GM18517 (cell line): ENCODE results near the gene RPL28.
"Not testable (repeated sequence)": the region's sequence is repeated elsewhere in the genome, so short reads cannot be mapped to it uniquely, and the experiment has no call there.

ENCODE experiments used
- ATAC-seq: cut with Tn5 transposase; IDR thresholded peaks from one replicate; pipeline ENCODE4 v1.9.1; 2021; ENCODE audit warnings: mild to moderate bottlenecking, moderate library complexity; ENCODE audit not compliant: unreplicated experiment

RPL28 gene

DNA sequence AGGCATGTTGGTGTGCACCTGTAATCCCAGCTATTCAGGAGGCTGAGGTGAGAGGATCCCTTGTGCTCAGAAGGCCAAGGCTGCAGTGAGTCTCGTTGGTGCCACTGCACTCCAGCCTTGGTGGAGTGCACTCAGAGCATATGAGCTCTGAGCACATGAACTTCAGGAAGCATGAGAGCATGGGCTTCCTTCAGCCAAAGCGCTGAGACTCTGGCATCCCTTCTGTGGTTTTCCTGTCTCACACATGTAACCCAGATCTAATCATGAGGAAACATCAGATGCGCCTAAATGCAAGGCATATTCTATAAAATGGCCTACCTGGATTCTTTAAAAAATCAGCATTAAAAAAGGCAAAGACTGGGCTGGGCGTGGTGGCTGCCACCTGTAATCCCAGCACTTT, 35.5 kb downstream of the RPL28 start:
- ATAC-seq: not testable (repeated sequence)

DNA sequence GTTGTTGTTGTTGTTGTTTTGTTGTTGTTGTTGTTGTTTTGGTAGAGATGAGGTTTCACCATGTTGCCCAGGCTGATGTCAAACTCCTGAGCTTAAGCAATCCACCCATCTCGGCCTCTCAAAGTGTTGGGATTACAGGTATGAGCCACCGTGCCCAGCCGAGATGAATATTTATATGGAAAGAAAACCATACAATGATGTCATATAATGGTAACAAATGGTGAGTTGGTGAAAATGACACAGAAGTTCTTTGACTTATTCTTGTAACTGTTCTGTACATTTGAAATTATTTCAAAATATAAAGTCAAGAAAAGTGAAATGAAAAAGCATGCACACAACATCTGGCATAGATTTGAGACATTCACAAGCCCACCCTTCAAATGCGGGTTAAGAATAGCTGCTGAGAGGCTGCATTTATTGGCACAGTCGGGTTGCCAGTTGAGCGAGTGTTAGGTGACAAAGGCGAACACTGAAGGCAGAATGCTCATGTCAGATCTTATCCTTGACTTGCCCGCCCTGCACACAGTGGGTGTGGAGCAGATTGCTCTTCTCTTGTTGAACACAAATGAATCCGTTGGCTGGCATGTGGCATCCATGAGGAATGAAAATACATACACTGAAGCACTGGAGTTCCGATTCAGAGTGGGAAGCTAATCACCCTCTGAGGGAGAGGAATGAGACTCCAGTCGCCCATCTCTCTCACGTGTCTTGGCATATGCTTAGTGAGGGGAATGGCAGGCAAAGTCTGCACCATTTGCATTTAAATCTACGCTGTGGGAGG, 37.7 kb downstream of the RPL28 start:
- ATAC-seq: no peak

DNA sequence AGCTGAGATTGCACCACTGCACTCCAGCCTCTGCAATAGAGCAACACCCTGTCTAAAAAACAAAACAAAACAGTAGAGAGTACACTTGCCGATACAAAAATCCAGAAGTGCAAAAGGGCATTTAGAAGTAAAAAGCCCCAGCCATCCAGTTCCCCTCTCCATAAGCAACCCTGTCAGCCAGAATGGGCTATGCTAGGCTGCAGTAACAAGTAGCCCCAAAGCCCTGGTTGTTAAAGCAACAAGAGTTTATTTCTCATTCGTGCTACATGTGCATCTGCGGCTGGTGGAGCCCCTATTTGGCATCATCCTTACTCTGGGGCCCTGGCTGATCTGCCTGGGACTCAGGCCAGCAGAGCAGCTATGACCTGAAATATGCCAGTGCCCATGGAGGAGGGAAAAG, 38.8 kb downstream of the RPL28 start:
- no peak for ATAC-seq

DNA sequence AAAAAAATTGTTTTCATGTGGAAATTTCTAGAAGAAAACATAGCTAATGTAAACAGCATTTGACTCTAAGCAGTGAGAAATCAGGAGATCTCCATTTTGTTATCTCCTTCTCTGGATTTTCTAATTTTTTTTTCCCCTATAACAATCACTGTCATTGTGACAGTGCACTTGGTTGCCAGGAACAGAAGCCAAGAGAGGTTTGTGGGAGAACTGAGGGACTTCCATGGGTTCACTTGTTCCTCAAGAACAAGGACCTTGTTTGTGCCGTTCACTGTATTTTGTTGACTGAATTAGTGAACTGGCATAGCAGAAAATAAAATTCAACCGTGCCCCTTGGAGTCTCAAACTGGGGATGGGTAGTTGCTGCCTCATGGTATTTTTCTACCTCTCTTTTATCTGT, 40.3 kb downstream of the RPL28 start:
- no peak for ATAC-seq

DNA sequence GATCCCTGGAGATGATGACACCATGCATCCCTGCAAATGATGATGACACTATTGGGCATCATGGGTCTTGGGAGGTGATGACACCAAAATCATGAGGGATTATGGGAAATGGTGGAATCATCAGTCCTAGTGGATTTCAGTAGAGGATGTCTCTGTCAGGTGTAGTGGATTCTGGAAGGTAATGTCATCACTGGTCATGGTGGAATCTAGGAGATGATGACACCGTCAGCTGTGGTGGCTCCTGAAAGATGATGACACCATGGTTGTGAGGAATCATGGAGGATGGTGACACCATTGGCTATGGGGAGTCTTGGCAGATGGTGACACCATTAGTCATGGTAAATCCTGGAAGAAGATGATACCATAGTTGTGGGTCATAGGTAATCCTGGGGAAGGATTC, 45.5 kb downstream of the RPL28 start:
- no peak for ATAC-seq

DNA sequence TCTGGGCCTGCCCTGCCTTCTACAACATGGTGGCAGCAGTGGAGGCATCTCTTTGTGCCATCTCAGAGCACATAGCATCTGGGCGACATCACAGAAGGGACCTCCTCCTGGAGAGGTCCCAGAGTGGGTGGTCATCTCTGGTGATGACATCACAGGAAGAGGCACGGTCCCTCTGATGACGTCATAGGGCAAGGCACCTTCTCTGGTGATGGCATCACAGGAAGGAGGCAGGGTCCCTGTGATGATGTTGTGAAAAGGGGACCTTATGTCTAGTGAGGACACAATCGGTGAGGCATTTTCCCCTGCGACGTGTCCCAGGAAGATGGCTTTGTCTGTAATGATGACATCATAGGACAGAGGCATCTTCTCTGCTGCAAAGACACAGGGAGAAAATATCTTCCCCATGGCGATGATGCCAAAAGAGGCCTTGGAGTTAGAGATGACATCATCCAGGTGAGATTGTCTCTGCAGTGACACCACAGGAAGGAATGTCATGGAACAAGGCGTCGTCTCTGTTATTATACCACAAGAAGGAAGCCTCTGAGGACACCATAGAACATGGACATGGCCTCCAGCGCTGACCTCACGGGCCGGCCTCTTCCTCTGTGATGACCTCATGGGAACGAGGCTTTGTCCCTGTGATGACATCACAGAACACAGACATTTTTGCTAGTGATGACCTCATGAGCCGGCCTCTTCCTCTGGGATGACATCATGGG, 46.7 kb downstream of the RPL28 start:
- no peak for ATAC-seq

DNA sequence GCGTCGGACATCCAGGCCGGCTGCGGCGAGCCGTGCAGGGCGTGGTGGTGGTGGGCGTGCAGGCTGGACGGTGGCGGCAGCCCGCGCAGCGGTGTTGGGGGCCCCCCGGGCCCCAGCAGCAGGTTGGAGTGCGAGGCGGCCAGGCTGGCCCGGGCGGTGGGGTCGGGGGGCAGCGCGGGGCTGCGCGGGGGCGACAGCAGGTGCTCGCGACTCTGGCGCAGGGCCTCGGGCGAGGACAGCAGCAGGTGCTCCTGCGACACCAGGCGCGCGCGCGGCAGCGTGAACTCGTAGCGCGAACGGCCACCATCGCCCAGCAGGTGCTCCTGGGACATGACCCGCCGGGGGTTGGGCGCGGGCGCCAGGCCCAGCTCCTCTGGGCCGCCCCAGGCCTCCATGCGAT, 47.6 kb downstream of the RPL28 start:
- ATAC-seq: no peak

DNA sequence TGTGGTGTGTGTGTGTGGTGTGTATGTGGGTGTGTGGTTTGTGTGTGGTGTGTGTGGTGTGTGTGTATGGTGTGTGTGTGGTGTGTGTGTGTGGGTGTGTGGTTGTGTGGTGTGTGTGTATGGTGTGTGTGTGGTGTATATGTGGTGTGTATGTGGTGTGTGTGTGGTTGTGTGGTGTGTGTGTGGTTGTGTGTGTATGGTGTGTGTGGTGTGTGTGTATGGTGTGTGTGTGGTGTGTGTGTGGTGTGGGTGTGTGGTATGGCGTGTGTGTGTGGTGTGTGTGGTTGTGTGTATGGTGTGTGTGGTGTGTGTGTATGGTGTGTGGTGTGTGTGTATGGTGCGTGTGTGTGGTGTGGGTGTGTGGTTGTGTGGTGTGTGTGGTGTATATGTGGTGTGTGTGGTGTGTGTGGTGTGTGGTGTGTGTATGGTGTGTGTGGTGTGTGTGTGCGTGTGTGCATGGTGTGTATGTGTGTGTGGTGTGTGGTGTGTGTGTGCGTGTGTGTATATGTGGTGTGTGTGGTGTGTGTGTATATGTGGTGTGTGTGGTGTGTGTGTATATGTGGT, 48.7 kb downstream of the RPL28 start:
- no peak for ATAC-seq

DNA sequence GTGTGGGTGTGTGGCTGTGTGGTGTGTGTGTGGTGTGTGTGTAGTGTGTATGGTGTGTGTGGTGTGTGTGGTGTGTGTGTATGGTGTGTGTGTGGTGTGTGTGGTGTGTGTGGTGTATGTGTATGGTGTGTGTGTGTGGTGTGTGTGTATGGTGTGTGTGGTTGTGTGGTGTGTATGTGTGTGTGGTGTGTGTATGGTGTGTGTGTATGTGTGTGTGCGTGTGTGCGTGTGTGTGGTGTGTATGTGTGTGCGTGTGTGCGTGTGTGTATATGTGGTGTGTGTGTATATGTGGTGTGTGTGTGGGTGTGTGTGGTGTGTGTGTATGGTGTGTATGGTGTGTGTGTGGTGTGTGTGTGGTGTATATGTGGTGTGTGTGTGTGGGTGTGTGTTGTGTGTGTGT, 49.3 kb downstream of the RPL28 start:
- no peak for ATAC-seq

DNA sequence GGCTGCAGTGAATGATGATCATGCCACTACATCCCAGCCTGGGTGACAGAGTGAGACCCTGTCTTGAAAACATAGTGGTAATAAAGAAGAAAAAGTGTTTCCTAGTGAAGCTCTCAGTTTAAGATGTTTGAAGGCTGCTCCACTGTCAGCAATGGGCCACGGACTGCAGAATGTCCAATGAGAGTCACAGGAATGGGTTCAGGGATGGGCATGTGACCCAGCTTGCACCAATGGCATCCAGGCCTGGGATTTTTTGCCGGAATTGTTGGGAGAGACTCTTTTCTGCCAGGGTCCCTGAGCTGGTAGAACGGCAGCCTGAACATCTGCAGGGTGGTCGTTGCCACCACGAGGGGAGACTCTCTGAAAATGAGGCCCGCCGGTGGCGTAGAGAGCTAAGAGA, 51.1 kb downstream of the RPL28 start:
- ATAC-seq: no peak

DNA sequence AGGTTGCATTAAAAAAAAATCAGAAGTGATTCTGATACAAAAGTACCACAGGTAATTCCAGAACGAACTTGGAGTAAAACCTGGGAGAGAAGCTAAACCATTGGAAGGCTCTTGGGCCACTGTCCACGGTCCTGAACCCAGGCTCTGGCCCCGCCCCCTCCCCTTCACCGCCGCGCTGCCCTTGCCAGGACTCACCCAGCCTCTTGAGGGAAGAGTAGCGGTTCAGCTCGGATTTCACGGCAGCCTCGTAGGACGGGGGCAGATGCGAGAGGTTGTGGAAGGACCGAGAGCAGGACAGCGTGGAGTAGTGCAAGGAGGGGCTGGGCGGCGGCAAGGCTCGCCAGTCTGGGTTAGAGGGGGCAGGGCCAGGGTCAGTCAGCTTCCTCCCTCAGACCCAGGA, 51.7 kb downstream of the RPL28 start:
- no peak for ATAC-seq

DNA sequence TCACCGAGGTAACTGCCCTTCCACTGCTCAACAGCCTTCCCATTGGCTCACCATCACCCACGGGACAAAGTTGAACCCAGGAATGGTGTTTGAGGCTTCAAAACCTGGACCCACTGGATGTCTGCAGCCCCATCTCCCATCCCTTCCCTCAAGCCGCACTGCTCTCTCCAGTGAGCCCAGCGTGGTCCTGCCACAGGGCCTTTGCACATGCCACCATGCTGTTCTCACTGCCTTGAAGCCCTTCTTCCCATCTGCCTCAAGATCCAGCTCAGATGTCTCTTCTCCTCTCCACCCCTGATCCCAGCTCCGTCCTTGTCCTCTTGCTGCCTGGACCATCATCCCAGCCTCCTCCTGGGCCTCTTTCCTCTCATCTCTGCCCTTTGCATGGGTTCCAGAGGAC, 53.3 kb downstream of the RPL28 start:
- ATAC-seq: no peak

DNA sequence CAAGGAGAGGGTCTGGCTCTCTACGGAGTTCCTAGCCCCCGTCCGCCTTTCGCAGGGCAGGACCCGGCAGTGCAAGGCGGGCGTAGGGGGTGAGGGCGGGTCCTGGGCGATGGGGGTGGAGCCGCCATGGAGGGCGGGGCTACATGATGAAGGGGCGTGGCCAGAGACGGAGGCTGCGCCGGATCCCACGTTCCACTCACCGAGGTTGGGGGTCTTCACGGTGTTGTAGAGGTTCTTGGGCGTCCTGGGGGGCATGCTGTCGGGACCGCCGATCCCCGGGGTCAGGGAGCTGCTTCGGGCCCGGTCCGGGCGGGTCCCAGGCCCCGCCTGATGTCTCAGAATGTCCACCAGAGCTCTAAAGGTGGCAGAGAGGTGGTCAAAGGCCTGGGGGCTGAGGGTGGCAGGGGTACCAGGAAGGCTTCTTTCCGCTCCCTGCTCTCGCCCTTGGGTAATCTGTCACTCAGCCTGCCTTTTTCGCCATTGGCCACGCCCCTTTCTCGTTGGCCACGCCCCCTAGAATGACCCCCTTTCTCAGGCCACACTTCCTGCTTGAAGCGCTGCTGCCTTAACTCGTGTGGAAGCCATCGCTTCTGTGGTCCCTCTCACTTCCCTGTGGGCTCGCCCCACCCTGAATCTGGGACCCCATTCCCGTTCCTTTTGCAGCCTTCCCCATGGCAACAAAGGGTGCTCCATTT, 54.8 kb downstream of the RPL28 start:
- no peak for ATAC-seq

DNA sequence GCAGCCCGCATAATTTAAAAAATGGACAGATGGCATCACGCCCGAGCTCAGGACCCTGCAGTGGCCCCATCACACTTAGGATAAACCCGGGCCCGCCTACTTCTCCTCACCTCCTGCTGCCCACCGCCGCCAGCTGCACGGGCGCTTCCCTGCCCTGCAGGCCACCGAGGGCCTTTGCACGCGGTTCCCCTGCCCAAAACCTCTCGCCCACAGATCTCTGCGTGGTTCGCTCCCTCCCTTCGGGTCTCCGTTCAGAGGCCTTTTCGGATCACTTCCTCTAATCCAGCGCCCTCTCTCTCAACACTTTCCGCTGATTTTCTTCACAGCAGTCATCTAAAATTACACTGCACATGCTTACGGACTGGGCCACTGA, 55.6 kb downstream of the RPL28 start:
- ATAC-seq: no peak

DNA sequence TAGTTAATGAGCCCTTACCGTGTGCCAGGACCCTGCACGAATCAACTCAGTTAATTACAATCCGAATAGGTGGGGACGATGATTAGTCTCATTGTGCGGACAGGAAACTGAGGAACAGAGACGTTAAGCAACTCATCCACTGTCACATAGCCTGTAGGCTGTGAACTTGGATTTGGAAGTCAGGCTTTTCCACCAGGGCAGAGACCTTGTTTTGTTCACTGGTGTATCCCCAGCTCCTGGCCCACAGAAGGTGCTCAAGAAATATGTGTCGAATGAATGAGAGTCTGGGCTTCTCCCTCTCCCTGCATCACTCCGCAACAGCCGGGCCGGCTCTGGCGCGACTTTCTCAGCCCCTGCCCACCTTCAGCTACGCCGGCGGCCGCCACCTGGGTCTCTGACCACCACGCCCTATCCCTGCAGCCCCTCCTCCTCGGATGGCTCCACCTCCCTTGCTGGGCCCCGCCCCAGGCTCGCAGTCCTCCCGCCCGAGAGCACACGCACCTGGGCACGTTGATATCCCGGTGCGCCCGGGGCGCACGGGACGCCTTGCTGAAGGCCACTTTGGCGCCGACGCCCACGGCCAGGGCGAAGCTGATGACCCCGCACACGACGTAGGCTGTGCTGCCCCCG, 56.1 kb downstream of the RPL28 start:
- no peak for ATAC-seq

DNA sequence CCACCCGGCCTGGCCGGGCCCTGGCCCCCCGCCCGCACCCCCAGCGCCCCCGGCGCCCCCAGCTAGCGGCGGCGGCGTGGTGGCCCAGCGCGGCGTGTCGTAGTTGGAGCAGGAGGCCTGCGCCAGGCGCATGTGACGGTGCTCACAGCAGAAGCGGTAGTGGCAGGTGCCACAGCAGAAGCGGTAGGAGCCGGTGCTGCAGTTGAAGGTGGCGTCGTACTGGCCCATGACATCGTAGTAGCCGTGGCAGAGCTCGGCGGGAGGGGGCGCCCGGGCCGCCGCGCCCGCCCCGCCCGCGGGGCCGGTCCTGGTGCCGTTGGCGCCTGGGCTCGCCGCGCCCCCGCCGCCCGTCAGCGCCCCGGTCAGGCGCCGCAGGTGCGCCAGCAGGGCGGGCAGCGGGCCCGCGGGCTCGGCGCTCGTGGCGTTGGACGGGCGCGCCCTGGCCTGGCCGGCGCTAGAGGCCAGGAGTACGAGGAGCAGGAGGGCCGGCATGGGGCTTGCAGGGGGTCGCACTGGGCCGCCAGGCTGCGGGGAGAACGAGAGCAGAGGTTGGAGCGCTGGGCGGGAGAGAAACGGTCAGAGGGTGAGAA, 56.7 kb downstream of the RPL28 start:
- ATAC-seq: no peak

DNA sequence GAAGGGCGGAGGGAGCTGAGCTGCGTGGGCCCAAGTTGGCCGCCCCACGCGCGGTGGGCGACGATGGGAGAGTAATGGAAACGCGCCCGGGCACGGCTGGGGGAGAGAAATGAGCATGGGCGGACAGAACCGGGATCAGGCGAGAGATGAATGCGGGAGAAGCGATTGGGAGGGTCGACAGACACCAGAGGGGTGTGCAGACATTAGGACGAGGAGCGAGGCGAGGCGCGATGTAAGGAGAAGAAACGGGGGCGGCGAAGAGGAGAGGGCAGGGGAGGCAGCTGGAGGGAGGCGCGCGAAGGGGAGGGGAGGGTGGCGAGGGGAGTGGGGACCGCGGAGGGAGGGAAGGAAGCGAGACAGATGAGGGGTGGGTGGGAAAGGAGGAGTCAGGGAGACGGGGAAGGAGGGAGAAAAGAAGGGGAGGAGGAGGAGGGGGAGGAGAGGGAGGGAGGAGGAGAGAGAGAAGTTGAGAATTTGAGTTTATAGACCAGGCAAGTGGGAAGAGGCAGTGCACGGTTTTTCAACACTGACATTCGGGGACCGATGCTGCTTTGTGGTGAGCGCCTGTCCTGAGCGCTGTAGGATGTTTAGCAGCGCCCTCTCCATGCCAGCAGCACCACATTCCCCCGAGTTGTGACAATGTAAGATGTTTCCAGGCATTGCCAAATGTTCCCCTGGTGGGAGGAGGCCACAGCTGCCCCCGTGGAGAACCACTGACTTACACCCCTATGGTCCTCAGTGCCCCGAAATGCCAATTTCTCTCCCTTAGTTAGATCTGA, 57.5 kb downstream of the RPL28 start, which contains the start of gene SHISA7:
Gene SHISA7, minus strand, starts transcription at position 256 of the 779 bp plus-strand sequence. CDS start 437 bp downstream, outside the sequence.
- no peak for ATAC-seq

DNA sequence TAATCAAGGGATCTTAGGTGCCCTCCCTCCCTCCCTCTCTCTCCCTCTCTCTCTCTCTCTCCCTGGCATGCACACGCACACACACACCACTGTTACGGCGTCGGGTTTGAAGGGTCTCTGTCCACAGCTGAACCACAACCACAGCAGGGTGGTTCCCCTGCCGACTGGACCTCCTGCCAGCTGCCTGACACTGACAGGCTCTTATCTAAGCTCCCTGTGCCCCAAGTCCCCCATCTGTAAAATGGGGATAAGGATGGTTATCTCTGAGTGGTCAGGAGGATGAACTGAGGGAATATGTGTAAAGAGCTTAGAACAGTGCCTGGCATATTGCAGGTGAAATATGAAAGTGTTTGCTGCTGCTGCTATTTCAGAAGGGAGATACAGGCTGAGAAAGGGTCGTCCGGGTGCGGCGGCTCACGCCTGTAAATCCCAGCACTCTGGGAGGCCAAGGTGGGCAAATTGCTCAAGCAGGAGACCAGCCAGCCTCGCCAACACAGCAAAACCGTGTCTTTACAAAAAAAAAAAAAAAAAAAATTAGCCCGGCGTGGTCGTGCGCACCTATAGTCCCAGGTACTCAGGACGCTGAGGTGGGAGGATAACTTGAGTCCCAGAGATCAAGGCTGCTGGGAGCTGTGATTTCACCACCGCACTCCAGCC, 58.2 kb downstream of the RPL28 start:
- ATAC-seq: no peak

DNA sequence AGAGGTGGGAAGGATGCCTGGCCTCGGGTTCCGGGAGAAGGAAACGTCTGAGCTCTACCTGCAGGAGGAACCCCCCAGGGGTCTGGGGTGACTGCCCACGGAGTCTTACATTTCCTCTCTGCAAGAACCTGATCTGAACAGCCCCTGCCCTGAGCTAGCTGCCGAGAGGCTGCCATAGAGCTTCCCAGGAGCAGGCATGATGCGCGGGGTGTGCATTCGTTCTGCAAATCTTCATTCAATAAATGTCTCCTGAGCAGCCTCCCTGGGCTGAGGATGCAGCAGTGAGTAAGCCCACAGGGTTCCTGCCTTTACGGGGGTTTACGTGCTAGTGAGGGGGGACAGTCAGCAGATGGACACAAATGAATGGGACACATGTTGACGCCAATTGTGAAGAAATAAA, 58.9 kb downstream of the RPL28 start:
- no peak for ATAC-seq
